ENCODE results near the gene WDFY2.

WDFY2 gene

GRCh38 chr13:51551416-51551815 lies 32.8 kb upstream of the WDFY2 start:
- Mint-ChIP-seq H3K36me3 (ENCODE audit: low read depth) (no peaks in the 10 kb centered on the region), H3K27me3 (ENCODE audit: low read depth) (peaks cover 6% of the 10 kb centered on the region), H3K27ac (no peak overlapping the region), H3K4me1 (peaks cover 1% of the 10 kb centered on the region), H3K9me3 (no peaks in the 10 kb centered on the region), H3K4me3 (no peak overlapping the region)
- TF ChIP-seq CTCF (IDR thresholded peaks at IDR 0.05; ENCODE audit: unreplicated experiment in 3 of 3), result no peak

GRCh38 chr13:51552027-51552426 lies 32.2 kb upstream of the WDFY2 start:
- no peaks in the 10 kb centered on the region for H3K36me3 Mint-ChIP-seq (ENCODE audit: low read depth)
- no peak overlapping the region for H3K27ac Mint-ChIP-seq
- no peak overlapping the region for H3K4me3 Mint-ChIP-seq
- peaks cover 4% of the 10 kb centered on the region for H3K4me1 Mint-ChIP-seq
- TF ChIP-seq CTCF (IDR thresholded peaks at IDR 0.05; ENCODE audit: unreplicated experiment in 3 of 3), result no peak
- peaks cover 5% of the 10 kb centered on the region for H3K27me3 Mint-ChIP-seq (ENCODE audit: low read depth)
- no peaks in the 10 kb centered on the region for H3K9me3 Mint-ChIP-seq

GRCh38 chr13:51553531-51553930 lies 30.7 kb upstream of the WDFY2 start:
- peaks cover 5% of the 10 kb centered on the region for H3K27me3 Mint-ChIP-seq (ENCODE audit: low read depth)
- no peak for TF ChIP-seq CTCF (IDR thresholded peaks at IDR 0.05; ENCODE audit: unreplicated experiment in 3 of 3)

GRCh38 chr13:51556740-51557139 lies 27.5 kb upstream of the WDFY2 start:
- Mint-ChIP-seq H3K27ac (no peak overlapping the region), H3K4me3 (no peak overlapping the region), H3K9me3 (no peaks in the 10 kb centered on the region), H3K36me3 (ENCODE audit: low read depth) (no peaks in the 10 kb centered on the region), H3K4me1 (peaks cover 4% of the 10 kb centered on the region), H3K27me3 (ENCODE audit: low read depth) (peaks cover 9% of the 10 kb centered on the region)
- TF ChIP-seq CTCF (IDR thresholded peaks at IDR 0.05; ENCODE audit: unreplicated experiment in 3 of 3), result no peak

More at GRCh38 chr13:51553531-51553930, 30.7 kb upstream of the WDFY2 start:
- Mint-ChIP-seq H3K27ac (no peak overlapping the region), H3K4me3 (no peak overlapping the region), H3K9me3 (no peaks in the 10 kb centered on the region), H3K4me1 (peaks cover 4% of the 10 kb centered on the region), H3K36me3 (ENCODE audit: low read depth) (no peaks in the 10 kb centered on the region)

- no peaks in the 10 kb centered on the region for H3K36me3 Mint-ChIP-seq (ENCODE audit: low read depth)
- H3K4me3 Mint-ChIP-seq, result no peak overlapping the region
- no peak overlapping the region for H3K27ac Mint-ChIP-seq
- no peaks in the 10 kb centered on the region for H3K9me3 Mint-ChIP-seq
- no peak for TF ChIP-seq CTCF (IDR thresholded peaks at IDR 0.05; ENCODE audit: unreplicated experiment in 3 of 3)
- H3K4me1 Mint-ChIP-seq, result peaks cover 4% of the 10 kb centered on the region
- H3K27me3 Mint-ChIP-seq (ENCODE audit: low read depth), result peaks cover 9% of the 10 kb centered on the region
Measured at GRCh38 chr13:51557438-51557837, 26.8 kb upstream of the WDFY2 start.

GRCh38 chr13:51557875-51558612 lies 26.2 kb upstream of the WDFY2 start:
- Mint-ChIP-seq H3K36me3 (ENCODE audit: low read depth) (no peaks in the 10 kb centered on the region), H3K9me3 (no peaks in the 10 kb centered on the region), H3K27me3 (ENCODE audit: low read depth) (peaks cover 9% of the 10 kb centered on the region), H3K27ac (no peak overlapping the region), H3K4me3 (no peak overlapping the region), H3K4me1 (peaks cover 4% of the 10 kb centered on the region)
- no peak for TF ChIP-seq CTCF (IDR thresholded peaks at IDR 0.05; ENCODE audit: unreplicated experiment in 3 of 3)

All from nephron (organoid).